ENCODE data around the gene AMPD3. TPM values are rescaled to one million over a fixed set of nuclear protein-coding genes. Genes with fewer than 3 reads are reported as not detected.

AMPD3 gene
- total RNA-seq, 1 donor from 2014 or later = 9.8 TPM

GRCh38 chr11:10456519-10456918, 1.5 kb downstream of the AMPD3 start:
- no peak for DNase-seq
- Histone ChIP-seq H3K36me3 (peaks cover 2% of the 10 kb centered on the region), H3K4me1 (peaks cover 43% of the 10 kb centered on the region), H3K9me3 (no peaks in the 10 kb centered on the region), H3K4me3 (peak overlapping the region; percentile 44), H3K27me3 (ENCODE audit: low read depth) (no peaks in the 10 kb centered on the region), H3K27ac (peak overlapping the region; percentile 56)
- TF ChIP-seq, protein P1, sequence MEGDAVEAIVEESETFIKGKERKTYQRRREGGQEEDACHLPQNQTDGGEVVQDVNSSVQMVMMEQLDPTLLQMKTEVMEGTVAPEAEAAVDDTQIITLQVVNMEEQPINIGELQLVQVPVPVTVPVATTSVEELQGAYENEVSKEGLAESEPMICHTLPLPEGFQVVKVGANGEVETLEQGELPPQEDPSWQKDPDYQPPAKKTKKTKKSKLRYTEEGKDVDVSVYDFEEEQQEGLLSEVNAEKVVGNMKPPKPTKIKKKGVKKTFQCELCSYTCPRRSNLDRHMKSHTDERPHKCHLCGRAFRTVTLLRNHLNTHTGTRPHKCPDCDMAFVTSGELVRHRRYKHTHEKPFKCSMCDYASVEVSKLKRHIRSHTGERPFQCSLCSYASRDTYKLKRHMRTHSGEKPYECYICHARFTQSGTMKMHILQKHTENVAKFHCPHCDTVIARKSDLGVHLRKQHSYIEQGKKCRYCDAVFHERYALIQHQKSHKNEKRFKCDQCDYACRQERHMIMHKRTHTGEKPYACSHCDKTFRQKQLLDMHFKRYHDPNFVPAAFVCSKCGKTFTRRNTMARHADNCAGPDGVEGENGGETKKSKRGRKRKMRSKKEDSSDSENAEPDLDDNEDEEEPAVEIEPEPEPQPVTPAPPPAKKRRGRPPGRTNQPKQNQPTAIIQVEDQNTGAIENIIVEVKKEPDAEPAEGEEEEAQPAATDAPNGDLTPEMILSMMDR (IDR thresholded peaks at IDR 0.05) = no peak
- intact Hi-C loops (cut with DNase I) = no loop called here
- ATAC-seq = peak in 1 of 2 donors; percentile 7

DNA sequence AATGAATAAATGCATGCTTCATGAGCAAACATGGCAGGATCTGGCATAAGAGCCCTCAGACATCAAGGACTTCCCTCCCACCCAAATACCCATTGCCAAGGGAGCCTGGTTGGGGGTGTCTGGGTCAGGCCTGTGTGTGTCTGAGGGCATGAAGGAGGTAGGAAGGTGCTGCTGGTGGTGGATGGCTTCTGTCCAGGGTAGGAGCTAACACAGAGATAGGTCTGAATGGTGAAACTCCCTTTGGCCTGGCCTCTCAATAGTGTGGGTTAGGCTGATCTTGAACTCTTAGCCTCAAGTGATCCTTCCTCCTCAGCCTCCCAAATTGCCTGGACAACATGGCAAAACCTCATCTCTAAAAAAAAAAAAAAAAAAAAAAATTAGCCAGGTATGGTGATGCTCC, 2.8 kb downstream of the AMPD3 start:
- no peak overlapping the region for H3K27ac ChIP-seq
- intact Hi-C loops (cut with DNase I) = no loop called here
- H3K9me3 ChIP-seq = no peaks in the 10 kb centered on the region
- ATAC-seq (no peak), DNase-seq (no peak)
- no peak overlapping the region for H3K4me3 ChIP-seq
- H3K4me1 ChIP-seq = peaks cover 39% of the 10 kb centered on the region
- TF ChIP-seq, protein P1 (IDR thresholded peaks at IDR 0.05) = no peak
- H3K36me3 ChIP-seq = peaks cover 16% of the 10 kb centered on the region
- no peaks in the 10 kb centered on the region for H3K27me3 ChIP-seq (ENCODE audit: low read depth)

DNA sequence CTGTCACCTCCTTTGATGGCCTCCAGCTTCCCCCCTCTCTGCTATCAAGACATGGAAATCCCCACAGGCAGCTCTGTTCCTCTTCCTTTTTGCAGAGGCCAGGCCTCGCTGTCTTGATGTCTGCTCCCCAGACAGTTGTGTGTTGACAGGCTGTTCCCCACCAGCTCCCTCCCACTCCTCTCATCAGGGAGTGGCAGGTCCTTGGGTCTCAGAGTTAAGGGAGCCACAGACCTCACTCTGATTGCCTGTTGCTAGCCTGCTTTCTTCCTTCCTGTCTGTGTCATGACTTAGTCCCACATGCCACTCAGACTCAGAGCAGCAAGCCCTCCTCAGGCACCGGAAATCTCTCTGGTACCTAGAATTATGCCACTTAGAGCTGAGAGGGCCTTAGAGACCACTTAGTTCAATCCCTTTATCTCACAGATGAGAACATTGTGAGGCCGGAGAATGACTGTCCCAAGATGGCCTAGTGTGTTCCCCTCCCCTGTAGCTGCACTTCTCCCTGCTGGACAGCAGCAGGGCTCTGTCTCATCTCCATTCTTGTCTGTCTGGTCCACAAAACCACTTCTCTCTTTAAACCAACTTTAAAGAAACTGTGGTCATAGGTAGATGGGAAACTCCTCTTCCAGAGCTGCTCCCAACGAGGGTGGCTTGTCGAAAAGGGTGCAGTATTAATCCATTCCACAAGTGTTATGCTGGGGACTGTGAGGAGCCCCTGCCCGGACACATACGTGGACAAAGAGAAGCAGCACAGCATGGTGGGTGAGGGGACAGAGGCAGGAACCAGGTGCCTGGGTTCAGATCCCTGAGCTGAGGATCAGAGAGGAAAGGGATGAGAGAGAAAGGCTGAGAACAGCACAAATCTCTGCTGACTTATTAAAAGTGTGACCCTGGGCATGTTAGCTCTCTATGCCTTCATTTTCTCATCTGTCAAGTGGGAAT, 4.2 kb downstream of the AMPD3 start:
- Histone ChIP-seq H3K4me1 (peaks cover 39% of the 10 kb centered on the region), H3K9me3 (no peaks in the 10 kb centered on the region), H3K36me3 (peaks cover 30% of the 10 kb centered on the region), H3K27ac (peak overlapping the region; percentile 27), H3K27me3 (ENCODE audit: low read depth) (no peaks in the 10 kb centered on the region), H3K4me3 (no peak overlapping the region)
- ATAC-seq (peak; percentile 15 to 27), DNase-seq (no peak)
- intact Hi-C loops (cut with DNase I) = no loop called here
- TF ChIP-seq, protein P1 (IDR thresholded peaks at IDR 0.05) = no peak

GRCh38 chr11:10460611-10461275, 5.7 kb downstream of the AMPD3 start:
- no peak for ATAC-seq
- Histone ChIP-seq H3K27me3 (ENCODE audit: low read depth) (no peaks in the 10 kb centered on the region), H3K36me3 (peaks cover 36% of the 10 kb centered on the region), H3K4me1 (peaks cover 35% of the 10 kb centered on the region), H3K4me3 (no peak overlapping the region), H3K9me3 (no peaks in the 10 kb centered on the region), H3K27ac (no peak overlapping the region)
- TF ChIP-seq, protein P1 (IDR thresholded peaks at IDR 0.05) = no peak
- intact Hi-C loops (cut with DNase I) = no loop called here
- DNase-seq = no peak

GRCh38 chr11:10461276-10461790, 6.3 kb downstream of the AMPD3 start:
- H3K9me3 ChIP-seq = no peaks in the 10 kb centered on the region
- H3K4me1 ChIP-seq = peaks cover 29% of the 10 kb centered on the region
- intact Hi-C loops (cut with DNase I) = no loop called here
- no peaks in the 10 kb centered on the region for H3K27me3 ChIP-seq (ENCODE audit: low read depth)
- ATAC-seq (no peak), DNase-seq (no peak)
- H3K36me3 ChIP-seq = peaks cover 36% of the 10 kb centered on the region
- H3K4me3 ChIP-seq = no peak overlapping the region
- TF ChIP-seq, protein P1 (IDR thresholded peaks at IDR 0.05) = no peak
- H3K27ac ChIP-seq = no peak overlapping the region

All from lower lobe of right lung (tissue), 2 donors.